HG02610 (cell line): Measurements from ENCODE around the gene TCEAL3.
"Not testable (repeated sequence)": the region's sequence is repeated elsewhere in the genome, so short reads cannot be mapped to it uniquely, and the experiment has no call there.

ENCODE experiments used
- ATAC-seq: cut with Tn5 transposase; IDR thresholded peaks from one replicate; pipeline ENCODE4 v1.9.1; 2021; ENCODE audit warnings: mild to moderate bottlenecking, moderate library complexity; ENCODE audit not compliant: unreplicated experiment

TCEAL3 gene

DNA sequence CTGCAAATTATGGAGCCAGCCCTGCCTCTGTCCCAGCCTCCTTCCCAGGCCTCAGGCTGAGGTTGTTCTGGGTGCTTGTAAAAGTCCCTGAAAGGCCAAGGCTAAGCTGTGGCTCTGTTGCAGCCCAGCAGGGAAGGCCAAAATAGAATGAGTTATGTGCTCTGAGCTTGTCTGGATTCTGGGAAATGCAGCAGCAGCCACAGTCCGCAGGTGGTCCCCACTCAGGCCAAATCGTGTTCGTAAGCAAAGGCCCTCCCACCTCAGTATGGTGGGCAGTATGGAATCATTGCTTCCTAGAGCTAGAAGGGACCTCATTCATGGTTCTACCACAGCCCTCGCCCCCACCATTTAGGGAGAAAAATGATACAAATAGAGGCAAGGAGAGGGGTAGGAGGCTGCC lies 16.3 kb downstream of the TCEAL3 start:
- no peak for ATAC-seq

- ATAC-seq: no peak
Observed at GRCh38 chrX:103626855-103627254, 19.1 kb downstream of the TCEAL3 start.

GRCh38 chrX:103628386-103629317 lies 20.9 kb downstream of the TCEAL3 start, which contains the start of gene TCEAL1:
TCEAL1 (plus strand) TSS chrX:103628975; CDS start chrX:103629917, 942 bp downstream.
- peak; percentile 68 for ATAC-seq

DNA sequence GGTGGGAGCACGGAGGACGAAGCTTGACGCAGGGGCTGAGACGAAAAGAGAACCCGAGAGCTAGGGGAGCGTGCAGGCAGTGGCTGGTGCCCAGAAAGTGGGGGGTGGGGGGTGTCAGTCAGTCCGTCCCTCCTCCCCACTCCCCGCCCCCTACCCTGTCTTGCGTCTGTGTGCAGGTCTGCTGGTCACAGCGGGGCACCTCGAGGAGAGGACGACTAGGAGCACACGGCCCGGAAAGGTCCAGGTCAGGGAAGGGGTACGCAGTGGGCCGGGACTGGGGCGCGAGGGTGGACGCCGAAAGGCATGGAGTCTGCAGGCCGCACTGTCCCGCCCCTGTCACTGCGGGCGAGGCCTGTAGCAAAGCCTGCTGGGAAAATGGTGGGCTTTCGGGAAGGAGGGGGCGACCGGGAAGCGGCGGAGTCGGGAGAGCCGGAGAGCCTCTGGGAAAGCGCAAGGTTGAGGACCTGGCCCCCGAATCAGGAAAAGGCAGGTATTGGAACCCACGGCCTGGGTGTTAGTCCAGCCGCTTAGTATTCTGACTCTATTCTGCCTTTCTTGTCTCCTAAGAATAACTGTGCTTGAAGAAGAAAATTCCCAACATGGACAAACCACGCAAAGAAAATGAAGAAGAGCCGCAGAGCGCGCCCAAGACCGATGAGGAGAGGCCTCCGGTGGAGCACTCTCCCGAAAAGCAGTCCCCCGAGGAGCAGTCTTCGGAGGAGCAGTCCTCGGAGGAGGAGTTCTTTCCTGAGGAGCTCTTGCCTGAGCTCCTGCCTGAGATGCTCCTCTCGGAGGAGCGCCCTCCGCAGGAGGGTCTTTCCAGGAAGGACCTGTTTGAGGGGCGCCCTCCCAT lies 21.8 kb downstream of the TCEAL3 start:
- peak; percentile 31 for ATAC-seq

- ATAC-seq: no peak
Observed at GRCh38 chrX:103630171-103630511, 22.4 kb downstream of the TCEAL3 start.

DNA sequence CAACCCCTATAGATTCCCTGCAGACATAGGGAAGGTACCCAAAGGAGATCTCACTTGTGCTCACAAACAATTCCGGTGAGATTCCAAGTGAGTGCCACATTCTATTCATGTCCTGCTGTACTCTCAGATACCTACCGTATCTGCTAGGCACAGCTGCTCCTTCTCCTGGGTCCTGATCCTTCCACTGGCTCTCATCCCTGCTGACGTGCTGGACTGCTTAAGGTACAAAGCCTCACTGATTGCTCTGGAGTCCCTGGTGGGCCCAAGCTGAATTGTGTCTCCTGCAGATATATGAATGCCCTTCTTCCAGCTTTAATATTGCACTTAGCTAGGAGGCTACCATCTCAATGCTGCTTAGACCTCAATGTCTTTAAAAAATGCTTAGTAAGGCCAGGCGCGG lies 23.4 kb downstream of the TCEAL3 start:
- ATAC-seq: no peak

DNA sequence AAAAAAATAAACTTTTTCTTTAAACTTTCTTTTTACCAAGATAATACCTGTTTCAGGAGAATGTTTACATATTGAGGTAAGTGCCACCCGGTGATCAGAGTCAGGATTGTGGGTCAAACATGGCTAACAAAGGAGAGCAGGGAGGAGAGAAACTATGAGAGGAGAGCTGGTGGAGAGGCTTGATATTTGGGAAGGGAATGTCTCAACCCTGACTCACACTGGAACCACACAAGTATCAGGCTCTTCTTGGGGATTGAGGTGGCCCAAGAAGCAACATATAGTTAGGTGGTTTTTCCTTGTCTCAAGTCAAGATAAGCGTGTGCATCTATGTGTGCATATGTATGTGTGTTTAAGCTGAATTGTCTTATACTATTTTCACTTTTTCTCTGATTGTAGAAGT lies 27.7 kb downstream of the TCEAL3 start:
- ATAC-seq: no peak

DNA sequence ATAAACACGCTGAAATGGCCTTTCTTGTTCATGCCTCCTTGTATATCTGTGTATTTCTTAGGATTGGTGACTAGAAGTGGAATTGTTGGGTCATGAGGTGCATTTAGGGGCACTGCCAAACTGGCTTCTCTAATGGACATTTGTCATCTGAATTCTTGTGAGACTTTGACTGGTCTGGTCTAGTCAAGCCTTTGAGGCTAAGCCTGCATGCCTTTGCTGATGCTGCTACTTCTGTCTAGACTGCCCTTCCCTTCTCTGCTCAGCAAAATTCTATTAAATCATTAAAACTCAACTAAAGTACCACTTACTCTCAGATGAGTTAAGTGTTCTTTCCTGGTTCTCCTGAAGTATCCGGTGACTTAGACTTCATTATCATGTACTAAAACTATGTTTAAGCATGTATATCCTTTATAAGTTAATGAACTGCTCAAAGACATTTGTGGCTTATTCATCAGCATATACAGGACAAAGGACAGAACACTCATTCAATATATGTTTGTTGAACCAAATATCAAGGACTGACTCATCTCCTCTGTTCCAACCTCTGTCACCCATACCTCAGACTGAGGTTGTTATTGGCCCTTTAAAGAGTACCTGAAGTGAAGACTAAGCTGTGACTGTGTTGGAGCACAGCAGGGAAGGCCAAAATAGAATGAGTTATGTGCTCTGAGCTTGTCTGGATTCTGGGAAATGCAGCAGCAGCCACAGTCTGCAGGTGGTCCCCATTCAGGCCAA lies 30.0 kb downstream of the TCEAL3 start:
- no peak for ATAC-seq

GRCh38 chrX:103638479-103639346 lies 30.9 kb downstream of the TCEAL3 start:
- not testable (repeated sequence) for ATAC-seq

GRCh38 chrX:103640401-103641155 lies 32.8 kb downstream of the TCEAL3 start:
- ATAC-seq: no peak

- ATAC-seq: no peak
Observed at GRCh38 chrX:103644125-103644524, 36.4 kb downstream of the TCEAL3 start.

GRCh38 chrX:103647630-103648029 lies 39.9 kb downstream of the TCEAL3 start:
- ATAC-seq: no peak

GRCh38 chrX:103651151-103651773 lies 43.5 kb downstream of the TCEAL3 start:
- ATAC-seq: no peak

- not testable (repeated sequence) for ATAC-seq
Observed at GRCh38 chrX:103655230-103656000, 47.7 kb downstream of the TCEAL3 start.

DNA sequence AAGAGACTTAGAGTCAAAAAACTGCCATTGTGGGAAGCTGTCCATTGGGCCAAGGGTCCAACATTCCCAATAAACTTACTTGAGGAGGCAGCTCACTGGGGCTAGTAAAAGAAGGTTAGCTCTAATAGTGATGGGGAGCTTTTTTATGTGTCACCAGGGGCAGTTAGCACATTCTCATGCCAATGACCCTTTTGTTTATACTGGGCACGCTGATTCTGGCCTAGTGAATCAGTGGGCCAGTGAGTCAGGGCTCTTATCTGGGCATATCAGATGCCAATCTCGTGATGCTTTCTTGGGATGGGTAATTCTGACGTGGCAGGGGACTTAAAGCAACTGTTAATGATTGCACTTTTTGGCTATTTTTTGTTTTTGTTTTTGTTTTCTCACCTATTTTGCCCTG lies 48.9 kb downstream of the TCEAL3 start:
- no peak for ATAC-seq

DNA sequence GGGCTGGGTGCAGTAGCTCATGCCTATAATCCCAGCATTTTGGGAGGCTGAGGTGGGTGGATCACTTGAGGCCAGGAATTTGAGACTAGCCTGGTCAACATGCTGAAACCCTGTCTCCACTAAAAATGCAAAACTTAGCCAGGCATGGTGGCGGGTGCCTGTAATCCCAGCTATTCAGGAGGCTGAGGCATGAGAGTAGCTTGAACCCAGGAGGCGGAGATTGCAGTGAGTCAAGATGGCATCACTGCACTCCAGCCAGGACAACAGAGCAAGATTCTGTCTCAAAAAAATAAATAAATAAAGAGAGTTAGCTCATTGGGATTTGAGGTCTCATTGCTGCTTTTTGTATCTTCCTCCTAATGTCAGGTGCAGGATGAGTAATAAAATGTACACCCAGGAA lies 49.3 kb downstream of the TCEAL3 start:
- not testable (repeated sequence) for ATAC-seq

GRCh38 chrX:103658681-103659433 lies 51.1 kb downstream of the TCEAL3 start:
- ATAC-seq: no peak
